T follicular helper cell (primary cell): ENCODE results near the gene PTK6.

Source experiments
- DNase-seq: peaks from one replicate; pipeline ENCODE4 v3.0.0-alpha.2; 2020; ENCODE audit warnings: low read depth

PTK6 gene

GRCh38 chr20:63478346-63479302, 58.6 kb downstream of the PTK6 start:
- no peak for DNase-seq
